SJSA1 (cell line): ENCODE results near the gene NMNAT2. TPM values are rescaled to one million over a fixed set of nuclear protein-coding genes. Genes with fewer than 3 reads are reported as not detected.
"Not testable (repeated sequence)": the region's sequence is repeated elsewhere in the genome, so short reads cannot be mapped to it uniquely, and the experiment has no call there.

ENCODE experiments used
- DNase-seq, 2 experiments: peaks; one replicate each; pipeline ENCODE4 v3.0.0-alpha.2; 2015 to 2020; ENCODE audit warnings: low spot score in 2 of 2, low read depth in 1 of 2
- H3K27ac ChIP-seq: fragments of 250-450 bp; sonication (Bioruptor Pico); 2 replicates; pipeline ENCODE4 v1.5.1; 2020; ENCODE audit warnings: mild to moderate bottlenecking, moderate library complexity
- H3K27me3 ChIP-seq: fragments of 250-450 bp; sonication (Bioruptor Pico); replicated peaks from 2 replicates; pipeline ENCODE4 v1.5.1; 2020; ENCODE audit warnings: mild to moderate bottlenecking, moderate library complexity
- H3K36me3 ChIP-seq: fragments of 250-450 bp; sonication (Bioruptor Pico); 2 replicates; pipeline ENCODE4 v1.5.1; 2020; ENCODE audit warnings: mild to moderate bottlenecking
- H3K4me1 ChIP-seq: fragments of 250-450 bp; sonication (Bioruptor Pico); replicated peaks from 2 replicates; pipeline ENCODE4 v1.6.1; 2021; ENCODE audit warnings: mild to moderate bottlenecking
- H3K4me3 ChIP-seq: fragments of 250-450 bp; sonication (Bioruptor Pico); 2 replicates; pipeline ENCODE4 v1.5.1; 2020; ENCODE audit warnings: mild to moderate bottlenecking
- H3K9me3 ChIP-seq: fragments of 250-450 bp; sonication (Bioruptor Pico); replicated peaks from 2 replicates; pipeline ENCODE4 v1.5.1; 2020; ENCODE audit warnings: mild to moderate bottlenecking
- total RNA-seq: library from RNA; depleted of rRNA; stranded (reverse); fragments of >200 nt; shearing (Covaris generic); gene quantifications from 2 replicates; pipeline ENCODE4 v1.2.3, GENCODE V29; 2014

NMNAT2 gene
- total RNA-seq, 1 experiment from 2014 or later: 0.50 TPM

DNA sequence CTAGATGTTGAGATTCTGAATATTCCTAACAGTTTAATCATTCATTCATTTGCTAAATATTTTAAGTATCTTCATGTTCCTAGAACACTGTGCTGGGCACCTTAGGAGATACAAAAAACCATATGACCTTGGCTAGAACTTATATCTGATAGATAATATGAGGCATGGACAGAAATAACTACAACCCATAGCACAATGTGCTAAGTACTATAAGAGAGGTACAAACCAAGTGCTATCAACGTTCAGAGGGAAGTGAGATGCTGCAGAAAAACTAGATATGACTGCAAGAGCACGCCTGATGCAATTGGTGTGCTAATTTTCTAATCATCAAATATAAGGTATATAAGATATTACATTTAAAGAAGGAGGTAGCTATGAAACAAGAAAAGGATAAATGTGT lies 10.7 kb downstream of the NMNAT2 start:
- Histone ChIP-seq H3K27ac (no peak overlapping the region), H3K4me1 (no peaks in the 10 kb centered on the region), H3K9me3 (no peaks in the 10 kb centered on the region), H3K27me3 (peaks cover 5% of the 10 kb centered on the region; the same call in 1 of the 2 replicates), H3K4me3 (no peak overlapping the region), H3K36me3 (no peaks in the 10 kb centered on the region)
- DNase-seq: no peak

DNA sequence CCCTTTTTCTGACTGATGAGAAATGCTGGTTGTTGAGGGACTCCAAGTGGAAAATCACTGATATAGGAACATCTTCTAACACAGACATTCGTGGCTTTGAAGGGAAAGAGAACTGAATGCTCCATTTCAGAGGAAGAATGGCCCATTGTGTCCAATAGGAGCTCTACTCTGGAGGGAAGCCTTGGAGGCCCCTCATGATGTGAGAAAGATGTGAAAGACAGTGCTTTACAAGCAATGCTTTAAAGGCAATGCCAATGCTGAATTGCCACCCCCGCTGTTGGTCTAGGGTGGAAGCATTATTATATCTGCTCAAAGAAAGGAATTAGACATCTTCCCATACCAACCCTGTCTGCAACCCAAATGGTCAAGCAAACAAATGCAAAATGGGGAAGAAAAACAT lies 13.7 kb downstream of the NMNAT2 start:
- H3K27me3 ChIP-seq: peaks cover 11% of the 10 kb centered on the region; the same call in 1 of the 2 replicates
- no peak overlapping the region for H3K27ac ChIP-seq
- no peaks in the 10 kb centered on the region for H3K4me1 ChIP-seq
- H3K36me3 ChIP-seq: no peaks in the 10 kb centered on the region
- no peaks in the 10 kb centered on the region for H3K9me3 ChIP-seq
- DNase-seq: no peak
- no peak overlapping the region for H3K4me3 ChIP-seq

DNA sequence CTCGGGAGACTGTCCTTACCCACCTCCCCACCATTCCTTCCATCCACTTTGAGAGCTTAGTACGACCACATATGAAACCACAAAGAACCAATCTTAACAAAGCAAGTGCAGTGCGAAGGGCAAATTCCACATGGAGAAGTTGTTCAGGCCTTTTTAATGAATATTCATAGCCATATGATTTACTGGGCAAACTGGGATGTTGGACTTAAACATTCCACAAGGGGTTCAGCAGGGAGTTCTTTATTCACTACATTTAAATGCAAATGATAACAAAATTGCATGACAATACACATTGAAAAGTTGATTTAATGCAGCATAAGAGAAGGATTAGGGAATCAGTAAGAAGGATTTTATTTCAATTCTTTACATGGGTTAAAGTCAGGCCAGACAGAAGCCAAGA lies 14.7 kb downstream of the NMNAT2 start:
- H3K27me3 ChIP-seq: peaks cover 11% of the 10 kb centered on the region; the same call in 1 of the 2 replicates

DNA sequence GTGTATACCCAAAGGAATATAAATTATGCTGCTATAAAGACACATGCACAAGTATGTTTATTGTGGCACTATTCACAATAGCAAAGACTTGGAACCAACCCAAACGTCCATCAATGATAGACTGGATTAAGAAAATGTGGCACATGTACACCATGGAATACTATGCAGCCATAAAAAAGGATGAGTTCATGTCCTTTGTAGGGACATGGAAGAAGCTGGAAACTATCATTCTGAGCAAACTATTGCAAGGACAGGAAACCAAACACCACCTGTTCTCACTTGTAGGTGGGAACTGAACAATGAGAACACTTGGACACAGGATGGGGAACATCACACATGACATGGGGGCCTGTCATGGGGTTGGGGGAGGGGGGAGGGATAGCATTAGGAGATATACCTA lies 16.6 kb downstream of the NMNAT2 start:
- H3K36me3 ChIP-seq, H3K27ac ChIP-seq, H3K4me1 ChIP-seq, DNase-seq, H3K4me3 ChIP-seq, H3K9me3 ChIP-seq: not testable (repeated sequence)
- H3K27me3 ChIP-seq: 0 out of 2 replicates have a peak, but pooled peaks cover 11% of the 10 kb centered on the region

More for the DNA sequence above, 14.7 kb downstream of the NMNAT2 start:
- no peaks in the 10 kb centered on the region for H3K9me3 ChIP-seq
- H3K27ac ChIP-seq: no peak overlapping the region
- no peaks in the 10 kb centered on the region for H3K4me1 ChIP-seq
- H3K4me3 ChIP-seq: no peak overlapping the region
- no peaks in the 10 kb centered on the region for H3K36me3 ChIP-seq
- DNase-seq: no peak

DNA sequence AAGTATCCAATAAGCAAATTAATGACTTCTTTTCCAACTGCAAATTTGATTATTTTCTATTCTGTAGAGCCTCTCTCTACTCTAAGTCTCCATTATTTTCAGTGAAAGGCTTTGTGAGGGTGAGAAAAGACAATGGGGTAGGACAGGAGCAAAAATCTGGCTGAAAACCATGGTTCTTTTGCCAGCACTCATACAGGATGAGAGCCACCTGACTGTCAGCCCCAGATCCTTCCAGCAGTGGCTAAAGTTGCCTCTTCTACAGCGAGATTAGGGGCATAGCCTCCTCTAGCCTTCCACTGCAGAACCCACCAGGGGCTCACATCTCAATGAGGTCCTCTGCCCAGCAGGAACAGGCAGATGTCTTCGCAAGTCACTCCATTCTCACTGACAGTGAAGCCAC lies 23.7 kb downstream of the NMNAT2 start:
- H3K4me3 ChIP-seq: no peak overlapping the region
- no peaks in the 10 kb centered on the region; the same call in 1 of the 2 replicates for H3K36me3 ChIP-seq
- peaks cover 11% of the 10 kb centered on the region; the same call in 1 of the 2 replicates for H3K27me3 ChIP-seq

DNA sequence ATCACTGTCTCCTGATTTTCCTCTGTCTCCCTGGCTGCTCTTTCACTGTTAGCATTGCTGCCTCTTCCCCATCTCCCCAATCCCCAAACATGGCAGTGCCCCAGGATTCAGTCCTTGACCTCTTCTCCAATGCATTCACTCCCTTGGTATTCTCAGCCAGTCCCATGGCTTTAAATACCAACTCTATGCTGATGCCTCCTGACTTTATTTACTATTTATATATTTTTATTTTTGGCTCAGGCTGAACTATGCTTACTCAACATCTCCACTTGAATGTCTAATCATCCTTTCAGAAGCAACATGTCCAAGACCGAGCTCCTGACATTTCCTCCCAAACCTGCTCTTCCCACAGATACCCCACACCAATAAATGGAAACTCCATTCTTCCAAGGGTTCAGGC lies 26.3 kb downstream of the NMNAT2 start:
- Histone ChIP-seq H3K4me3 (no peak overlapping the region), H3K4me1 (no peaks in the 10 kb centered on the region), H3K36me3 (no peaks in the 10 kb centered on the region; the same call in 1 of the 2 replicates), H3K27ac (no peak overlapping the region), H3K9me3 (no peaks in the 10 kb centered on the region), H3K27me3 (peaks cover 11% of the 10 kb centered on the region; the same call in 1 of the 2 replicates)
- no peak for DNase-seq

More for the DNA sequence above, 23.7 kb downstream of the NMNAT2 start:
- Histone ChIP-seq H3K9me3 (no peaks in the 10 kb centered on the region), H3K27ac (no peak overlapping the region), H3K4me1 (no peaks in the 10 kb centered on the region)
- no peak for DNase-seq

GRCh38 chr1:183390561-183390960 lies 27.6 kb downstream of the NMNAT2 start:
- H3K9me3 ChIP-seq: no peaks in the 10 kb centered on the region
- H3K27me3 ChIP-seq: peaks cover 11% of the 10 kb centered on the region
- H3K4me1 ChIP-seq: no peaks in the 10 kb centered on the region
- DNase-seq: no peak
- no peak overlapping the region for H3K4me3 ChIP-seq
- H3K36me3 ChIP-seq: no peaks in the 10 kb centered on the region; the same call in 1 of the 2 replicates
- H3K27ac ChIP-seq: no peak overlapping the region

DNA sequence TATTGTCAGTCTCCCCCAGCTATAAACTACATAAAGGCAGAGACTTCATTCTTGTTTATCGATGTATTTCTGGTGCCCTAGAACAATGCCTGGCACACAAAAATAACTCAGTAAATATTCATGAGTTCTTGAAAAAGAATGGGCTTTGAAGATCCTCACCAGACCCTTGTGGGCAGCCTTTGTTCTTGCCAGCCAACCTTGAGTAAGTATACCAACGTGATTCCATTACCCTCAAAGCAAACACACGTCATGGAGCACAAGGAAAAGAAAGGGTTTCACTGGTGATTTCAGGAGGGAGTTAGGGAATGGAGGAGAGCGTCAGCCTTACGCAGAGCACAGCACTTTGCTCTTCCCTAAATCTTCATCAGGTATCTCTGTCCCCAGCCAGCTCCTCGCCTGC lies 29.4 kb downstream of the NMNAT2 start:
- Histone ChIP-seq H3K4me1 (no peaks in the 10 kb centered on the region), H3K27ac (no peak overlapping the region), H3K27me3 (peaks cover 5% of the 10 kb centered on the region), H3K9me3 (no peaks in the 10 kb centered on the region), H3K4me3 (no peak overlapping the region), H3K36me3 (no peaks in the 10 kb centered on the region; the same call in 1 of the 2 replicates)
- DNase-seq: no peak

- no peak overlapping the region for H3K4me3 ChIP-seq
- H3K9me3 ChIP-seq: no peaks in the 10 kb centered on the region
- peaks cover 2% of the 10 kb centered on the region for H3K27me3 ChIP-seq
- DNase-seq: no peak
- no peaks in the 10 kb centered on the region; the same call in 1 of the 2 replicates for H3K36me3 ChIP-seq
- H3K4me1 ChIP-seq: no peaks in the 10 kb centered on the region
- H3K27ac ChIP-seq: no peak overlapping the region
Observed at GRCh38 chr1:183385340-183386144, 32.6 kb downstream of the NMNAT2 start.

GRCh38 chr1:183379951-183380350 lies 38.2 kb downstream of the NMNAT2 start:
- no peak for DNase-seq
- Histone ChIP-seq H3K27ac (no peak overlapping the region), H3K4me3 (no peak overlapping the region), H3K9me3 (no peaks in the 10 kb centered on the region), H3K4me1 (no peaks in the 10 kb centered on the region), H3K27me3 (no peaks in the 10 kb centered on the region), H3K36me3 (no peaks in the 10 kb centered on the region)

GRCh38 chr1:183375381-183375780 lies 42.8 kb downstream of the NMNAT2 start:
- no peaks in the 10 kb centered on the region for H3K4me1 ChIP-seq
- no peak overlapping the region for H3K27ac ChIP-seq
- H3K27me3 ChIP-seq: peaks cover under 1% of the 10 kb centered on the region; the same call in 1 of the 2 replicates
- DNase-seq: no peak
- H3K4me3 ChIP-seq: no peak overlapping the region
- no peaks in the 10 kb centered on the region for H3K36me3 ChIP-seq
- H3K9me3 ChIP-seq: no peaks in the 10 kb centered on the region

- Histone ChIP-seq H3K36me3 (no peaks in the 10 kb centered on the region), H3K9me3 (no peaks in the 10 kb centered on the region), H3K27ac (no peak overlapping the region), H3K27me3 (peaks cover 4% of the 10 kb centered on the region; the same call in 1 of the 2 replicates), H3K4me3 (no peak overlapping the region), H3K4me1 (no peaks in the 10 kb centered on the region)
- DNase-seq: no peak
Observed at GRCh38 chr1:183374825-183375224, 43.4 kb downstream of the NMNAT2 start.

DNA sequence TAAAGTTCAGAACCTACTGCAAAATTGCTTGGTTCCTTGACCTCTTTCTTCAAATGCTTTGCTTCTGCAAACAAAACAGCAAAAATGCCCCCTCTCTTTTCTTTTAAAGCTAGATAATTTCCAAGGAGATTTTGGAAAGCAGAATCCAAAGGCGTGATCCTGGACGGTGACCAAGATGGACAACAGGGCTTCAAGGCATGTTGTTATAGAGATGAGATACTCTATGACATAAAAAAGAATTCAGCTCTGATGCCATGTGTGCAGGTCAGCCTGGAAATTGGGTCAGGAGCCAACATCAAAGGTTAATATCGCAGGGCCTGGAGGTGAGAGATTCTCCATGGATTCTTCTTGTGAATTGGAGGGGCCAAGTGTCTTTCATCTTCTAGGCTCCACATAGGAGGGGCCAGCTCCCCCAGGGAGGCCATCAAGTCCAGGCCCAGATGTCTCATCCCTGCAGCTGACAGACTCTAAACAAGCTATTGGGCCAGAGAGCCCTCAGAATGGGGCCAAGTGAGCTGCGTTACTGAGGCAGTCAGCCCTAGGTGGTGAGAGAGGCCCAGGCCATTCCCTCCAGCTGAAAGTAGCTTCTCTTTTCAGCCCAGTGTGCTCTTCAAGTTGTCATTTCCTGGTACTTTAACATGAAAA lies 45.5 kb downstream of the NMNAT2 start:
- H3K36me3 ChIP-seq: no peaks in the 10 kb centered on the region
- H3K9me3 ChIP-seq: no peaks in the 10 kb centered on the region
- H3K27ac ChIP-seq: no peak overlapping the region
- no peak overlapping the region for H3K4me3 ChIP-seq
- H3K4me1 ChIP-seq: no peaks in the 10 kb centered on the region
- peaks cover 8% of the 10 kb centered on the region; the same call in 1 of the 2 replicates for H3K27me3 ChIP-seq
- no peak for DNase-seq
